Measurements from ENCODE around the gene CELF2.

The CELF2 gene

GRCh38 chr10:11106621-11107374, 89.1 kb downstream of the CELF2 start:
- no peak overlapping the region for H3K4me3 ChIP-seq (ENCODE audit: low read depth, low read length)
- no peak for TF ChIP-seq CTCF (IDR thresholded peaks at IDR 0.05; ENCODE audit: low read depth, low read length)
- no peak for DNase-seq (ENCODE audit: low read depth, low spot score)
- in situ Hi-C loops (cut with HindIII; ENCODE audit: low sequenced_read_pairs), result no loop called here

- H3K4me3 ChIP-seq (ENCODE audit: low read depth, low read length), result no peak overlapping the region
- no peak for TF ChIP-seq CTCF (IDR thresholded peaks at IDR 0.05; ENCODE audit: low read depth, low read length)
- in situ Hi-C loops (cut with HindIII; ENCODE audit: low sequenced_read_pairs), result no loop called here
- no peak for DNase-seq (ENCODE audit: low read depth, low spot score)
Measured at GRCh38 chr10:11107948-11108347, 90.3 kb downstream of the CELF2 start.

- in situ Hi-C loops (cut with HindIII; ENCODE audit: low sequenced_read_pairs), result no loop called here
Measured at GRCh38 chr10:11108356-11108755, 90.7 kb downstream of the CELF2 start.

GRCh38 chr10:11109590-11109989, 91.9 kb downstream of the CELF2 start:
- in situ Hi-C loops (cut with HindIII; ENCODE audit: low sequenced_read_pairs), result no loop called here
- TF ChIP-seq CTCF (IDR thresholded peaks at IDR 0.05; ENCODE audit: low read depth, low read length), result no peak
- no peak overlapping the region for H3K4me3 ChIP-seq (ENCODE audit: low read depth, low read length)
- DNase-seq (ENCODE audit: low read depth, low spot score), result no peak

More at GRCh38 chr10:11108356-11108755, 90.7 kb downstream of the CELF2 start:
- DNase-seq (ENCODE audit: low read depth, low spot score), result no peak
- no peak overlapping the region for H3K4me3 ChIP-seq (ENCODE audit: low read depth, low read length)
- TF ChIP-seq CTCF (IDR thresholded peaks at IDR 0.05; ENCODE audit: low read depth, low read length), result no peak

- DNase-seq (ENCODE audit: low read depth, low spot score), result no peak
- in situ Hi-C loops (cut with HindIII; ENCODE audit: low sequenced_read_pairs), result no loop called here
- no peak overlapping the region for H3K4me3 ChIP-seq (ENCODE audit: low read depth, low read length)
- TF ChIP-seq CTCF (IDR thresholded peaks at IDR 0.05; ENCODE audit: low read depth, low read length), result no peak
Measured at GRCh38 chr10:11110539-11110938, 92.9 kb downstream of the CELF2 start.

- no peak for DNase-seq (ENCODE audit: low read depth, low spot score)
- no peak for TF ChIP-seq CTCF (IDR thresholded peaks at IDR 0.05; ENCODE audit: low read depth, low read length)
- no peak overlapping the region for H3K4me3 ChIP-seq (ENCODE audit: low read depth, low read length)
- in situ Hi-C loops (cut with HindIII; ENCODE audit: low sequenced_read_pairs), result no loop called here
Measured at GRCh38 chr10:11111490-11111889, 93.8 kb downstream of the CELF2 start.

Data from astrocyte of the spinal cord (primary cell).